LNCaP clone FGC (cell line): ENCODE measurements around the gene IGFLR1.

Experiments used
- DNase-seq: peaks from one replicate; pipeline ENCODE4 v3.0.0-alpha.2; 2011; ENCODE audit warnings: low read depth
- H3K4me3 ChIP-seq: 2 replicates; pipeline ENCODE4 v1.5.1; 2011; ENCODE audit warnings: mild to moderate bottlenecking, low read depth, low read length, control low read depth
- CTCF ChIP-seq: IDR thresholded peaks from 2 replicates; pipeline ENCODE4 v1.5.1; 2012; ENCODE audit warnings: mild to moderate bottlenecking; ENCODE audit not compliant: control insufficient read depth, insufficient read depth; ENCODE audit errors: extremely low read depth

IGFLR1 gene

GRCh38 chr19:35743640-35744429 lies 1.6 kb upstream of the IGFLR1 start:
- H3K4me3 ChIP-seq: peak overlapping the region; percentile 98
- DNase-seq: no peak
- TF ChIP-seq CTCF: no peak

- TF ChIP-seq CTCF: no peak
- DNase-seq: no peak
- peak overlapping the region; percentile 67 for H3K4me3 ChIP-seq
These were observed 1.1 kb downstream of the IGFLR1 start for GRCh38 chr19:35741203-35741515.

GRCh38 chr19:35740423-35741202 lies 1.6 kb downstream of the IGFLR1 start:
- peak overlapping the region; percentile 67 for H3K4me3 ChIP-seq
- peak; percentile 84 for DNase-seq
- TF ChIP-seq CTCF: peak; percentile 27; the same call in 1 of the 2 replicates

GRCh38 chr19:35740108-35740422 lies 2.2 kb downstream of the IGFLR1 start:
- DNase-seq: no peak
- TF ChIP-seq CTCF: no peak
- peak overlapping the region; percentile 67 for H3K4me3 ChIP-seq

GRCh38 chr19:35739275-35740107 lies 2.8 kb downstream of the IGFLR1 start:
- no peak for TF ChIP-seq CTCF
- H3K4me3 ChIP-seq: peak overlapping the region; percentile 67
- no peak for DNase-seq

GRCh38 chr19:35738887-35739229 lies 3.4 kb downstream of the IGFLR1 start:
- no peak for TF ChIP-seq CTCF
- DNase-seq: no peak
- no peak overlapping the region for H3K4me3 ChIP-seq
